IMR-90 (cell line): ENCODE results near the gene SOSTDC1. TPM values are rescaled to one million over a fixed set of nuclear protein-coding genes. Genes with fewer than 3 reads are reported as not detected.

ENCODE experiments used
- ATAC-seq: fragments of 200-7000 bp; cut with Tn5 transposase; 2 replicates; pipeline ENCODE4 v1.9.1; 2020; ENCODE audit warnings: low read depth, mild to moderate bottlenecking, moderate library complexity
- BruUV-seq: library from RNA; stranded (reverse); fragments of 400-500 nt; replicated peaks from 2 replicates; lab custom pipeline; 2021; lab: Mats Ljungman, UMichigan
- CTCF ChIA-PET: fragments of 300-600 bp; formaldehyde crosslinking; extraction: SDS; loops from one replicate; lab custom pipeline; 2021; ENCODE audit warnings: antibody characterized with exemption; lab: Yijun Ruan, JAX
- POLR2A ChIA-PET: fragments of 300-600 bp; sonication (Branson Sonifier 250); formaldehyde crosslinking; loops from one replicate; lab custom pipeline; 2022; ENCODE audit warnings: antibody characterized with exemption; ENCODE audit not compliant: unreplicated experiment; lab: Charles Lee
- DNase-seq: peaks from one replicate; pipeline ENCODE4 v3.0.0; 2013
- H2AFZ ChIP-seq: replicated peaks from 2 replicates; pipeline ENCODE3; 2013; ENCODE audit warnings: low read length, mild to moderate bottlenecking; ENCODE audit not compliant: poor library complexity
- H2AK5ac ChIP-seq: 2 replicates; pipeline ENCODE4 v1.6.1; 2013; ENCODE audit warnings: low read depth, low read length, inconsistent platforms
- H2AK9ac ChIP-seq: replicated peaks from 2 replicates; pipeline ENCODE3; 2013; ENCODE audit warnings: mild to moderate bottlenecking, low read depth, low read length, moderate library complexity; ENCODE audit not compliant: poor library complexity
- H2BK120ac ChIP-seq: 2 replicates; pipeline ENCODE4 v1.6.1; 2013; ENCODE audit warnings: low read depth, low read length, inconsistent platforms
- H2BK15ac ChIP-seq: 3 replicates; pipeline ENCODE4 v1.6.1; 2013; ENCODE audit warnings: low read depth, low read length, inconsistent platforms
- H2BK20ac ChIP-seq: 2 replicates; pipeline ENCODE4 v1.6.1; 2013; ENCODE audit warnings: low read depth, mild to moderate bottlenecking, inconsistent platforms, low read length, moderate library complexity
- H2BK5ac ChIP-seq: 2 replicates; pipeline ENCODE4 v1.6.1; 2013; ENCODE audit warnings: mild to moderate bottlenecking, low read depth, low read length, inconsistent platforms; ENCODE audit not compliant: poor library complexity, severe bottlenecking
- H3K14ac ChIP-seq: replicated peaks from 2 replicates; pipeline ENCODE4 v1.6.1; 2013; ENCODE audit warnings: low read depth, low read length, inconsistent platforms
- H3K18ac ChIP-seq: 2 replicates; pipeline ENCODE4 v1.6.1; 2013; ENCODE audit warnings: low read depth, low read length, control low read depth
- H3K23ac ChIP-seq: 2 replicates; pipeline ENCODE4 v1.6.1; 2013; ENCODE audit warnings: low read depth, low read length, inconsistent platforms
- H3K27ac ChIP-seq: 2 replicates; pipeline ENCODE4 v1.5.1; 2013; ENCODE audit warnings: mild to moderate bottlenecking, control low read depth, low read length; ENCODE audit not compliant: insufficient read depth
- H3K27me3 ChIP-seq: 2 replicates; pipeline ENCODE4 v1.6.1; 2013; ENCODE audit warnings: low read length; ENCODE audit not compliant: control insufficient read depth, insufficient read depth
- H3K36me3 ChIP-seq: 2 replicates; pipeline ENCODE4 v1.6.1; 2013; ENCODE audit warnings: low read length, mixed read lengths; ENCODE audit not compliant: control insufficient read depth, insufficient read depth
- H3K4ac ChIP-seq: 2 replicates; pipeline ENCODE4 v1.6.1; 2013; ENCODE audit warnings: low read depth, low read length, inconsistent platforms
- H3K4me1 ChIP-seq: 2 replicates; pipeline ENCODE4 v1.6.1; 2013; ENCODE audit warnings: low read length, mixed read lengths; ENCODE audit not compliant: control insufficient read depth, insufficient read depth
- H3K4me2 ChIP-seq: 2 replicates; pipeline ENCODE4 v1.6.1; 2013; ENCODE audit warnings: low read depth, mild to moderate bottlenecking, control low read depth, low read length, moderate library complexity
- H3K4me3 ChIP-seq: 2 replicates; pipeline ENCODE4 v1.5.1; 2013; ENCODE audit warnings: low read depth, mild to moderate bottlenecking, control low read depth, low read length, moderate library complexity; ENCODE audit not compliant: insufficient read depth
- H3K56ac ChIP-seq: 2 replicates; pipeline ENCODE4 v1.6.1; 2013; ENCODE audit warnings: low read length, inconsistent platforms; ENCODE audit not compliant: insufficient read depth; ENCODE audit errors: extremely low read depth
- H3K79me1 ChIP-seq, 2 experiments: 2 replicates each; pipeline ENCODE4 v1.6.1; 2013; ENCODE audit warnings: low read length in 2 of 2, inconsistent platforms in 1 of 2, low read depth in 1 of 2
- H3K9ac ChIP-seq: 2 replicates; pipeline ENCODE4 v1.6.1; 2013; ENCODE audit warnings: low read depth, low read length, control low read depth
- H3K9me1 ChIP-seq: 2 replicates; pipeline ENCODE4 v1.6.1; 2013; ENCODE audit warnings: low read length, inconsistent platforms; ENCODE audit not compliant: insufficient read depth
- H3K9me3 ChIP-seq: 2 replicates; pipeline ENCODE4 v1.6.1; 2013; ENCODE audit warnings: low read length; ENCODE audit not compliant: control insufficient read depth, insufficient read depth
- H4K20me1 ChIP-seq: 2 replicates; pipeline ENCODE4 v1.6.1; 2013; ENCODE audit warnings: low read length, inconsistent platforms; ENCODE audit not compliant: insufficient read depth
- H4K5ac ChIP-seq: 2 replicates; pipeline ENCODE4 v1.6.1; 2013; ENCODE audit warnings: mild to moderate bottlenecking, low read depth, low read length, control low read depth
- H4K8ac ChIP-seq, 2 experiments: 2 replicates each; pipeline ENCODE4 v1.6.1; 2013; ENCODE audit warnings: low read depth in 2 of 2, low read length in 2 of 2, control low read depth in 1 of 2, inconsistent platforms in 1 of 2
- H4K91ac ChIP-seq: 2 replicates; pipeline ENCODE4 v1.6.1; 2013; ENCODE audit warnings: low read depth, low read length, inconsistent platforms; ENCODE audit not compliant: insufficient read depth
- MAZ ChIP-seq: IDR thresholded peaks from 2 replicates; pipeline ENCODE4 v1.6.1; 2012; ENCODE audit warnings: low read depth, mild to moderate bottlenecking, low read length, improper control_type of control experiment, moderate library complexity, borderline replicate concordance
- whole genome bisulfite sequencing, 2 experiments: methylation state at CpG; one replicate each; pipeline versions ENCODE4 v1.1.5 to v1.1.7; 2013; ENCODE audit warnings: missing lambda C conversion rate in 2 of 2; ENCODE audit not compliant: insufficient read length in 1 of 2; ENCODE audit errors: extremely low coverage in 2 of 2; 5-methylcytosine and 5-hydroxymethylcytosine counted together
- dilution Hi-C: fragments of 300-500 bp; cut with HindIII; formaldehyde crosslinking; loops from one replicate; pipeline ENCODE4 v1.14.3; 2018; ENCODE audit warnings: low sequenced_read_pairs; ENCODE audit not compliant: unreplicated experiment
- in situ Hi-C: fragments of 300-500 bp; cut with MboI; formaldehyde crosslinking; loops from 3 replicates; pipeline ENCODE4 v1.14.3; 2019; ENCODE audit warnings: low sequenced_read_pairs, inconsistent platforms, mixed read lengths
- intact Hi-C: fragments of 100-400 bp; cut with micrococcal nuclease; formaldehyde crosslinking; loops from 2 replicates; pipeline ENCODE4 v1.10.0; 2022
- polyA plus RNA-seq, 3 experiments: library from polyadenylated mRNA; depleted of rRNA; stranded (reverse); fragments of >200 nt; gene quantifications; 2 replicates each; pipeline ENCODE4 v1.2.3, GENCODE V29; 2012; ENCODE audit warnings: low replicate concordance in 1 of 3
- total RNA-seq: library from RNA; depleted of rRNA; stranded (reverse); fragments of >200 nt; gene quantifications from 2 replicates; pipeline ENCODE4 v1.2.3, GENCODE V29; 2012
- TF ChIP-seq, protein P1 (sequence below): fragments of 150-350 bp; IDR thresholded peaks from 2 replicates; pipeline ENCODE4 v1.6.1; 2017; ENCODE audit warnings: mild to moderate bottlenecking, antibody characterized with exemption, low read length, low read depth

SOSTDC1 gene
- total and polyA plus RNA-seq, 2 of the 4 experiments (the other 2 are of a cell fraction), result 0.07 TPM; not detected in 1

DNA sequence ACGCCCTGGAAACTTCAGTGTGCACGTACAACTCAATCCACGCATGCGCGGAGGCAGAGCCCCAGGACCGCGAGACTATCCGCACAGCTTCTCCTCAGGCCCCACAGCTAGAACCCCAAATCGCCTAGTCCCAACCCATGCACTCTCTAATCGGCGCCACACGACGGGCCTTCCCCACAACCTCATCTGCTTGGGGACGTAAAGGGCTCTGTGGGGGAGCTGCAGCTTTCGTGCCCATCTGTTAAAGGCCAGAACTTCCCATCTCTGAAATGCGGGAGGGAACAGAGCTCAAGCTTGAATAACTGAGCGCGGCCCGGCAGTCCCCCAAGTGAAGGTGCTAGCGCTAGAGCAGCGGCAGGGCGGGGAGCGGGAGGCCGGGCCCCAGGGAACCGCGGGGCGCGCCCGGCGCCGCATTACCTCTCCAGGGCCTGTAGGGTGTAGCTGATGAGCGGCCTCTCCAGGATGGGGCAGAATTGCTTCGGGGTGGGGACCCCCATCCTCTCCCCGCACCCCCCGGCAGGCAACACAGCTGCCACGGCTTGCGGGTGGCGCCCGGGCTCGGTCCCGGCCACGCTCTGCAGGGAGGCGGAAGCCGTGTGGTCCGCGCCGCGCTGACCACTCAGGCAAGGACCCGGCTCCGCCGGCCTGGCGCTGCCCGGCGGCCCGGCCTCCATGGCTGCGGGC, 44.7 kb downstream of the SOSTDC1 start:
- intact Hi-C loops, result loop anchor here (10.0 kb wide), 1 partner anchor 494 kb away; no protein-coding TSS in a partner anchor

More for the DNA sequence above, 44.7 kb downstream of the SOSTDC1 start:
- H2AFZ ChIP-seq, result peak overlapping the region; percentile 97
- no peaks in the 10 kb centered on the region for H3K27me3 ChIP-seq
- TF ChIP-seq, protein P1, sequence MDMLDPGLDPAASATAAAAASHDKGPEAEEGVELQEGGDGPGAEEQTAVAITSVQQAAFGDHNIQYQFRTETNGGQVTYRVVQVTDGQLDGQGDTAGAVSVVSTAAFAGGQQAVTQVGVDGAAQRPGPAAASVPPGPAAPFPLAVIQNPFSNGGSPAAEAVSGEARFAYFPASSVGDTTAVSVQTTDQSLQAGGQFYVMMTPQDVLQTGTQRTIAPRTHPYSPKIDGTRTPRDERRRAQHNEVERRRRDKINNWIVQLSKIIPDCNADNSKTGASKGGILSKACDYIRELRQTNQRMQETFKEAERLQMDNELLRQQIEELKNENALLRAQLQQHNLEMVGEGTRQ, result no peak
- TF ChIP-seq MAZ, result peak; percentile 19; the same call in 1 of the 2 replicates
- peak overlapping the region; percentile 87 for H2BK20ac ChIP-seq
- in situ Hi-C loops, result no loop called here
- peaks cover 11% of the 10 kb centered on the region for H3K4me1 ChIP-seq
- peak overlapping the region; percentile 96 for H3K14ac ChIP-seq
- H3K9ac ChIP-seq, result peak overlapping the region; percentile 96
- no peaks in the 10 kb centered on the region for H4K20me1 ChIP-seq
- H3K4ac ChIP-seq, result peak overlapping the region; percentile 95
- peak overlapping the region; percentile 86 for H2BK5ac ChIP-seq
- peak overlapping the region; percentile 94 for H3K56ac ChIP-seq
- 2% methylated on average over 19 of the region's 56 CpGs; no CpG with 5 or more reads in 1 of the 2 experiments for WGBS, 2 experiments
- no TSS peak for BruUV-seq
- CTCF ChIA-PET, result no interaction called here
- peak overlapping the region; percentile 92 for H3K23ac ChIP-seq
- ATAC-seq (peak; percentile 81), DNase-seq (peak; percentile 82)
- H3K9me1 ChIP-seq, result peaks cover 8% of the 10 kb centered on the region
- POLR2A ChIA-PET, result interaction anchor here (0.5 to 1.1 kb wide), 3 partner anchors 10 to 1663 kb away, joined by 3 read pairs; no protein-coding TSS in a partner anchor
- dilution Hi-C loops, result no loop called here
- H4K8ac ChIP-seq, result peak overlapping the region; percentile 91 to 99
- no peaks in the 10 kb centered on the region for H3K36me3 ChIP-seq
- peak overlapping the region; percentile 95 for H3K27ac ChIP-seq
- peak overlapping the region; percentile 63 for H3K18ac ChIP-seq
- H3K9me3 ChIP-seq, result no peaks in the 10 kb centered on the region
- H3K79me1 ChIP-seq, result peaks cover 4 to 8% of the 10 kb centered on the region in 2 experiments; a peak in 2 of 4 replicates
- H2BK120ac ChIP-seq, result peak overlapping the region; percentile 94
- peak overlapping the region; percentile 42 for H3K4me3 ChIP-seq
- H2AK5ac ChIP-seq, result peak overlapping the region; percentile 89
- peak overlapping the region; percentile 95 for H2AK9ac ChIP-seq
- peak overlapping the region; percentile 86 for H4K5ac ChIP-seq
- peak overlapping the region; percentile 81 for H4K91ac ChIP-seq
- H2BK15ac ChIP-seq, result peak overlapping the region; percentile 58; the same call in 2 of the 3 replicates
- peak overlapping the region; percentile 71 for H3K4me2 ChIP-seq
